Right lobe of liver (tissue), 4 donors: ENCODE data around the gene IRAK1BP1.
"Not testable (repeated sequence)": the region's sequence is repeated elsewhere in the genome, so short reads cannot be mapped to it uniquely, and the experiment has no call there.

ENCODE experiments used
- POLR2A ChIP-seq: fragments of 450-650 bp; IDR thresholded peaks from one replicate; pipeline ENCODE4 v1.6.1; 2017; ENCODE audit warnings: antibody characterized with exemption, mild to moderate bottlenecking
- TF ChIP-seq, protein P1 (sequence below), 4 donors: fragments of 200-600 bp in 3 of 4; fragments of 450-650 bp in 1 of 4; IDR thresholded peaks; one replicate each; pipeline versions ENCODE4 v1.5.1 to v1.8.0; 2016 to 2022; ENCODE audit warnings: antibody characterized with exemption in 4 of 4, mild to moderate bottlenecking in 2 of 4
- donor health status: DM: no; HTN: no; CAD: no.
- donor health status: DM: no; HTN: no; CAD: no.
- donor health status: DM: no; HTN: yes; CAD: no.

DNA sequence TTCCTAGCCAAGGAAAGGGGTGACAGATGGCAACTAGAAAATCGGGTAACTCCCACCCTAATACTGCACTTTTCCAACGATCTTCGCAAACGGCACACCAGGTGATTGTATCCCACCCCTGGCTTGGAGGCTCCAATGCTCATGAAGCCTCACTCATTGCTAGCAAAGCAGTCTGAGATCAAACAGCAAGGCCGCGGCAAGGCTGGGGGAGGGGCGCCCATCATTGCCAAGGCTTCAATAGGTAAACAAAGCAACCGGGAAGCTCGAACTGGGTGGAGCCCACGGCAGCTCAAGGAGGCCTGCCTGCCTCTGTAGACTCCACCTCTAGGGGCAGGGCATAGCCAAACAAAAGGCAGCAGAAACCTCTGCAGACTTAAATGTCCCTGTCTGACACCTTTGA is 53.8 kb downstream of the IRAK1BP1 start:
- TF ChIP-seq, protein P1, sequence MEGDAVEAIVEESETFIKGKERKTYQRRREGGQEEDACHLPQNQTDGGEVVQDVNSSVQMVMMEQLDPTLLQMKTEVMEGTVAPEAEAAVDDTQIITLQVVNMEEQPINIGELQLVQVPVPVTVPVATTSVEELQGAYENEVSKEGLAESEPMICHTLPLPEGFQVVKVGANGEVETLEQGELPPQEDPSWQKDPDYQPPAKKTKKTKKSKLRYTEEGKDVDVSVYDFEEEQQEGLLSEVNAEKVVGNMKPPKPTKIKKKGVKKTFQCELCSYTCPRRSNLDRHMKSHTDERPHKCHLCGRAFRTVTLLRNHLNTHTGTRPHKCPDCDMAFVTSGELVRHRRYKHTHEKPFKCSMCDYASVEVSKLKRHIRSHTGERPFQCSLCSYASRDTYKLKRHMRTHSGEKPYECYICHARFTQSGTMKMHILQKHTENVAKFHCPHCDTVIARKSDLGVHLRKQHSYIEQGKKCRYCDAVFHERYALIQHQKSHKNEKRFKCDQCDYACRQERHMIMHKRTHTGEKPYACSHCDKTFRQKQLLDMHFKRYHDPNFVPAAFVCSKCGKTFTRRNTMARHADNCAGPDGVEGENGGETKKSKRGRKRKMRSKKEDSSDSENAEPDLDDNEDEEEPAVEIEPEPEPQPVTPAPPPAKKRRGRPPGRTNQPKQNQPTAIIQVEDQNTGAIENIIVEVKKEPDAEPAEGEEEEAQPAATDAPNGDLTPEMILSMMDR (IDR thresholded peaks at IDR 0.05), result not testable (repeated sequence)
- TF ChIP-seq POLR2A, result not testable (repeated sequence)
